Astrocyte (in vitro differentiated cells and primary cell): ENCODE results near the gene ABCF2.

ENCODE experiments used
- EZH2 ChIP-seq: IDR thresholded peaks from 2 replicates; pipeline ENCODE4 v1.6.1; 2012; ENCODE audit warnings: mild to moderate bottlenecking, low read length, inconsistent platforms; ENCODE audit not compliant: insufficient read depth
- TF ChIP-seq, protein P1 (sequence below): IDR thresholded peaks from 2 replicates; pipeline ENCODE4 v1.5.1; 2011; ENCODE audit warnings: low read depth, mild to moderate bottlenecking, inconsistent platforms, low read length, moderate library complexity; ENCODE audit not compliant: insufficient read depth

DNA sequence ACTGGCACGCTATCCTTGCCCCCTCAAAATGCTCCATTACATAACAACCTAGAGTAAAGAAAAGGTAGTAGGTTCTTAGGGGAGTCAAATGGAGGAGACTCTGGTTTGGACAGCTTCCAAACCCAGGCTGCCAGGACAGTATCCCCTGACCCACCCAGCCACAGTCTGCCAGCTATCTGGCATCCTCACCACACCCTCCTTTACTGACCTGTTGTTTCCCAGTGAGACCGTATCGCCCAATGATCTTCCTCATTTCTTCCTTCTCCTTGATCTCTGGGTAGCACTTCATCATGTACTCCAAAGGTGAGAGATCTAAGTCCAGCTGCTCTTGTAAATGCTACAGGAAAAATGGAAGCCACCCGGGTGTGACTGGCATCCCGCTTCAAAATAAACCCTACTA is 11.6 kb downstream of the ABCF2 start:
- TF ChIP-seq, protein P1, sequence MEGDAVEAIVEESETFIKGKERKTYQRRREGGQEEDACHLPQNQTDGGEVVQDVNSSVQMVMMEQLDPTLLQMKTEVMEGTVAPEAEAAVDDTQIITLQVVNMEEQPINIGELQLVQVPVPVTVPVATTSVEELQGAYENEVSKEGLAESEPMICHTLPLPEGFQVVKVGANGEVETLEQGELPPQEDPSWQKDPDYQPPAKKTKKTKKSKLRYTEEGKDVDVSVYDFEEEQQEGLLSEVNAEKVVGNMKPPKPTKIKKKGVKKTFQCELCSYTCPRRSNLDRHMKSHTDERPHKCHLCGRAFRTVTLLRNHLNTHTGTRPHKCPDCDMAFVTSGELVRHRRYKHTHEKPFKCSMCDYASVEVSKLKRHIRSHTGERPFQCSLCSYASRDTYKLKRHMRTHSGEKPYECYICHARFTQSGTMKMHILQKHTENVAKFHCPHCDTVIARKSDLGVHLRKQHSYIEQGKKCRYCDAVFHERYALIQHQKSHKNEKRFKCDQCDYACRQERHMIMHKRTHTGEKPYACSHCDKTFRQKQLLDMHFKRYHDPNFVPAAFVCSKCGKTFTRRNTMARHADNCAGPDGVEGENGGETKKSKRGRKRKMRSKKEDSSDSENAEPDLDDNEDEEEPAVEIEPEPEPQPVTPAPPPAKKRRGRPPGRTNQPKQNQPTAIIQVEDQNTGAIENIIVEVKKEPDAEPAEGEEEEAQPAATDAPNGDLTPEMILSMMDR: no peak
- TF ChIP-seq EZH2: no peak
